ENCODE results near the gene PLCD3.

DNA sequence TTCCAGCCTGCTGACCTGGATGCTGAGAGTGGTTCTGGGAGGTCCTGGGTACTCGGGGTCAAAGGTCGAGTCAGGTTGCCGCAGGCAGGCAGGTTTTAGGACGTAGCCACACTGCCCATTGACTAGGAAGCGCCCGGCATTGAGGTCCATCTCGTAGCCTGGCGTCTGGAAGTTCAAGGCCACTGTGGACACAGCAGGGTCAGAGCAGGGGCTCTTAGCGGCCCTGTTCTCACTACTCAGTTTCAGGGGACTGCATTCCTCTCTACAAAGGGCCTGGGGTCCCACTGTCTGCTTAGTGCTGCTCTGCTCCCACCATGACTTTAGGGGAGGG, 18.9 kb downstream of the PLCD3 start:
- TF ChIP-seq CTCF (IDR thresholded peaks at IDR 0.05) (no peak), POLR2A (IDR thresholded peaks at IDR 0.05) (no peak)
